Prostate gland (tissue), 2 donors: Measurements from ENCODE around the gene MCEE. TPM values are rescaled to one million over a fixed set of nuclear protein-coding genes. Genes with fewer than 3 reads are reported as not detected.

ENCODE experiments used
- DNase-seq: peaks from one replicate; pipeline ENCODE4 v3.0.0-alpha.2; 2019; ENCODE audit warnings: low spot score
- H3K27ac ChIP-seq, 2 donors: fragments of 200-600 bp; sonication (generic); 2 replicates each; pipeline ENCODE4 v1.5.1; 2017 to 2019
- H3K27me3 ChIP-seq: fragments of 200-600 bp; sonication (generic); replicated peaks from 2 replicates; pipeline ENCODE4 v1.5.1; 2019; ENCODE audit not compliant: insufficient read depth
- H3K36me3 ChIP-seq, 2 donors: fragments of 200-600 bp; sonication (generic); 1 replicate in 1 of 2; 2 replicates in 1 of 2; pipeline versions ENCODE4 v1.5.1 to v1.8.1; 2017 to 2019
- H3K4me1 ChIP-seq: fragments of 200-600 bp; sonication (generic); replicated peaks from 2 replicates; pipeline ENCODE4 v1.5.1; 2019
- H3K4me3 ChIP-seq, 2 donors: fragments of 200-600 bp; sonication (generic); 2 replicates each; pipeline ENCODE4 v1.5.1; 2017 to 2019
- H3K9me3 ChIP-seq: fragments of 200-600 bp; sonication (generic); 2 replicates; pipeline ENCODE4 v1.5.1; 2017
- POLR2A ChIP-seq: fragments of 450-650 bp; IDR thresholded peaks from one replicate; pipeline ENCODE4 v1.6.1; 2016; ENCODE audit warnings: antibody characterized with exemption, mild to moderate bottlenecking
- POLR2AphosphoS5 ChIP-seq: sonication (generic); formaldehyde crosslinking; IDR thresholded peaks from one replicate; pipeline ENCODE4 v1.6.1; 2017; ENCODE audit warnings: antibody characterized with exemption
- WGBS: methylation state at CpG from one replicate; pipeline ENCODE4 v1.1.5; 2018; 5-methylcytosine and 5-hydroxymethylcytosine counted together
- intact Hi-C: fragments of 100-400 bp; cut with DNase I; formaldehyde crosslinking; loops from one replicate; pipeline ENCODE4 v1.14.2; 2022
- total RNA-seq, 2 donors: library from RNA; depleted of rRNA; stranded (reverse); fragments of >200 nt; gene quantifications; one replicate each; pipeline ENCODE4 v1.1.0, GENCODE V29; 2016
- TF ChIP-seq, protein P1 (sequence below), 4 experiments: fragments of 200-600 bp in 2 of 4; fragments of 450-650 bp in 2 of 4; sonication (generic) in 2 of 4; IDR thresholded peaks; 1 replicate in 3 of 4; 2 replicates in 1 of 4; pipeline ENCODE4 v1.5.1; 2016 to 2019; ENCODE audit warnings: antibody characterized with exemption in 4 of 4, mild to moderate bottlenecking in 2 of 4, moderate library complexity in 2 of 4

Gene MCEE
- total RNA-seq, 2 donors from 2014 or later = 18.2 to 41.4 TPM

DNA sequence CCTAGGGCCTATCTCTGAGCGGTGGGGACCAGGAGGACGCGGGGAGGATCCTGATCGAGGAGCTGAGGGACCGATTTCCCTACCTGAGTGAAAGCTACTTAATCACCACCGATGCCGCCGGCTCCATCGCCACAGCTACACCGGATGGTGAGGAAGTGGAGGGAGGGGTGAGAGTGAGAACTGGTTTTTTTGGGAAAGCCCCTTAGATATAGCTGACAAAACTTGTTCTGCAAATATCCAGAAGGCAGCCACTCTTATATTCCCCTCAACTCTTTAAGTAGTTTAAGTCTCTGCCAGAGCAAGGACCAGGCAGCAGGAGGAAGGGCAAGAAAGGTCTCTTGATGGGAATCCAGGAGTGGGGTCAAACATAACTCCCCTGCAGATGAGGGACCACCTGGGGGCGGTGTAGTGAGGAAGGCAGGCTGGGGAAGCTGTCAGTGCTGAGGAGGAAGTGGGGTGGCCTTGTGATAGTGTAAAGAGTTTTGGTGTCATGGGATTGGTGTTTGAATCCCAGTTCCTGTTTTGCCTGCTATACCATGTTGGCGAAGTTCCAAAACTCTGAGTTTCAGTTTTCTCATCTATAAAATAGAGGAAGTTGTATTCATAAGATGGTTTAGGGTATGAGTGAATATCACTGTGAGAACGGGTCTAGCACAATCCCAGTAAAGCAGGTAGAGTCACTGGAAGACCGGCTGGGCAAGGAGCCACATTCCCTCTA lies 58.2 kb downstream of the MCEE start:
- no peak for DNase-seq
- intact Hi-C loops = no loop called here
- TF ChIP-seq, protein P1, sequence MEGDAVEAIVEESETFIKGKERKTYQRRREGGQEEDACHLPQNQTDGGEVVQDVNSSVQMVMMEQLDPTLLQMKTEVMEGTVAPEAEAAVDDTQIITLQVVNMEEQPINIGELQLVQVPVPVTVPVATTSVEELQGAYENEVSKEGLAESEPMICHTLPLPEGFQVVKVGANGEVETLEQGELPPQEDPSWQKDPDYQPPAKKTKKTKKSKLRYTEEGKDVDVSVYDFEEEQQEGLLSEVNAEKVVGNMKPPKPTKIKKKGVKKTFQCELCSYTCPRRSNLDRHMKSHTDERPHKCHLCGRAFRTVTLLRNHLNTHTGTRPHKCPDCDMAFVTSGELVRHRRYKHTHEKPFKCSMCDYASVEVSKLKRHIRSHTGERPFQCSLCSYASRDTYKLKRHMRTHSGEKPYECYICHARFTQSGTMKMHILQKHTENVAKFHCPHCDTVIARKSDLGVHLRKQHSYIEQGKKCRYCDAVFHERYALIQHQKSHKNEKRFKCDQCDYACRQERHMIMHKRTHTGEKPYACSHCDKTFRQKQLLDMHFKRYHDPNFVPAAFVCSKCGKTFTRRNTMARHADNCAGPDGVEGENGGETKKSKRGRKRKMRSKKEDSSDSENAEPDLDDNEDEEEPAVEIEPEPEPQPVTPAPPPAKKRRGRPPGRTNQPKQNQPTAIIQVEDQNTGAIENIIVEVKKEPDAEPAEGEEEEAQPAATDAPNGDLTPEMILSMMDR (IDR thresholded peaks at IDR 0.05) = peak in 1 of 4 experiments; percentile 8
- no peak for TF ChIP-seq POLR2A
- WGBS = 48% methylated on average over 14 of the region's 14 CpGs
- Histone ChIP-seq H3K4me1 (no peaks in the 10 kb centered on the region), H3K36me3 (no peaks in the 10 kb centered on the region), H3K27me3 (no peaks in the 10 kb centered on the region), H3K27ac (no peak overlapping the region), H3K4me3 (no peak overlapping the region), H3K9me3 (no peaks in the 10 kb centered on the region)

DNA sequence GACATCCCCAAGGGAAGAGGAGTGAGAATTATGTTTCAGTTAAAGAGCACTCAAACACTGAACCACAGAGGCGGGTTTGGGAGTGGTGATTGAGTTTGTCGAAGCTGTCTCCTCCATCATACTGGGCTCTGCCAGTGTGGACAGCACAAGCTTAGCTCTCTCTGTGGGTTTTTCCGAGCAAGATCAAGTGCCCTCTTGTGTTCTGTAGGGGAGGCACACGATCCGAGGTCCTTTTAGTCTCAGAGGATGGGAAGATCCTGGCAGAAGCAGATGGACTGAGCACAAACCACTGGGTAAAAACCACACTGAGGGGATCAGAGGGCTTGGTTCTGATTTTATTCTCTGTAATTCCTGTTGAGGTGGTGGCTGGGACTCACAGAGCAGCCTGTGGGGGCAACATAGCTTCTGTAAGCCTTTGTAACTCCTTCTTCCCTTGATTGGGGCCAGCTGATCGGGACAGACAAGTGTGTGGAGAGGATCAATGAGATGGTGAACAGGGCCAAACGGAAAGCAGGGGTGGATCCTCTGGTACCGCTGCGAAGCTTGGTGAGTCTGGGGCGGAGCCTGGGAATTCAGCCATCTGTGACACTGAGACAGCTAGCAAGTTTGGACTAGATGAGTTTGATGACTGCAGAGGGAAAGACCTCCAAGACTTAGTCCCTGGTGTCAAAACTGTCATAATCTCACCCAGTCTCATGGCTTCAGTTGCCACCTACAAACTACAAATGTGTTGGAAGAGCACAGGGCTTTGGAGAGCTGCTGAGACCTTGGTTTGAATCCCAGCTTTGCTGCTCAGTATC lies 59.5 kb downstream of the MCEE start:
- no peak overlapping the region for H3K4me3 ChIP-seq
- no peaks in the 10 kb centered on the region for H3K4me1 ChIP-seq
- TF ChIP-seq POLR2A = no peak
- TF ChIP-seq, protein P1 (IDR thresholded peaks at IDR 0.05) = peak in 1 of 4 experiments; percentile 46
- intact Hi-C loops = no loop called here
- H3K27me3 ChIP-seq = no peaks in the 10 kb centered on the region
- no peak for DNase-seq
- no peaks in the 10 kb centered on the region for H3K9me3 ChIP-seq
- H3K36me3 ChIP-seq = no peaks in the 10 kb centered on the region
- 33% methylated on average over 10 of the region's 10 CpGs for WGBS
- no peak overlapping the region for H3K27ac ChIP-seq

DNA sequence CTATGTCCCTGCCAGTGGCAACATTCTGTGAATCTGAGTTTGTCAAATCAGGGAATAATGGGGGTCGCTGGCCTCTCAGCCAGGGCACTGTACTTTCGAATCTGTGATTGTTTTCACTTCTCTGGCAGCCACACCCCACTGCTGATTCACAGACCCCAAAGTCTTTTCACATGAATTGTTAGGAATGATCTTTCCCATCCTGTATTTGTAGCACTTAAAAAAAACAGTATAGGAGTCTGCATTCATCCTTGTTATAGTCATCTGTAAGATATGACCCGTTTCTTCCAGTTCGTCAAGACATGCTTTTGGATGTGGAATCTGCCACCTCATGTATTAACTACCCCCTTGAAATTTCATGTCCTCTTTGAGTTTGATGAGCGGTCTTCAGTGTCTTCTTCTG lies 60.7 kb downstream of the MCEE start:
- peak overlapping the region in 1 of 2 donors; percentile 89 for H3K27ac ChIP-seq
- intact Hi-C loops = loop anchor here (5.0 kb wide), 1 partner anchor 63 kb away; the partner anchor contains the start of genes MCEE and MPHOSPH10
- peak overlapping the region; percentile 75 to 77 for H3K4me3 ChIP-seq
- no peaks in the 10 kb centered on the region for H3K4me1 ChIP-seq
- TF ChIP-seq POLR2AphosphoS5 = no peak
- TF ChIP-seq, protein P1 (IDR thresholded peaks at IDR 0.05) = no peak
- TF ChIP-seq POLR2A = no peak
- DNase-seq = no peak
- H3K9me3 ChIP-seq = no peaks in the 10 kb centered on the region
- no peaks in the 10 kb centered on the region for H3K27me3 ChIP-seq
- H3K36me3 ChIP-seq = no peaks in the 10 kb centered on the region
- WGBS = 42% methylated on average over 5 of the region's 5 CpGs

DNA sequence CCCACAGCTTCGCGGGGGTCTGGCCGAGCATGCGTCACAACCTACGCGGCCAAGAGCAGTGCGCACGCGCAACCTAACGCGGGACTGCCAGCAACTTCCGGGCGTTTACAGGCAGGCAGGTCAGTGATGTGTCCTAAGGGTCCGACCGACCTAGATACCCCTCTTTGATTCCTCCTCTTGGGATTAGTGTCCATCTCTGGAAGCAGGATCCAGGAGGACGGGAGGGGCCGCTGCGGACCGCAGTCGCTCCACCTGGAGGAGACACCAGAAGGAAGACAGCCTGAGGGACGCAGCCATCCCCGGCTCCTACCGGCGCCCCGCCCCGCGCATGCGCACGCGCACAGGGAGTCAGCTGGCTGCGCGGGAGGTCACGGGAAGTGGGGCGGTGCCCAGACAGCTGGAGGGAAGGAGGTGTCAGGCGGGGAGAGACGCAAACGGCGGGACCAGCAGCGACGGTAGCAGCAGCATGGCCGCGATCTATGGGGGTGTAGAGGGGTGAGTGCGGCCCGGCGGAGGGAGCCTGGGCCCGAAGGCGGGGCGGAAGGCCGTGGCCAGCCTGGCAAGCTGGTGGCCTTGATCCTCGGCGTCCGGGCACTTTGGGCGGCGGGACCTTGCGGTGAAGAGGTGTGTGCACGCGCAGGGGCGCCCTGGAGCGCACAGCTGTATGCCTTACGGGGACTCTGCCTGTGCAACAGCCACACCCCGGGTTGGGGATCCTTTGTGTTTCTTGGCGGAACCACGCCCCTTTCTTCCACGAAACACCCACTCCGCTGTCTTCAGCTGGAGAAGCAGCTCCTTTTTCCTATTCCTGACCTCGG lies 61.6 kb downstream of the MCEE start, which contains the start of gene NAGK:
Gene NAGK (plus strand): TSS at position 431 of the 818 bp plus-strand sequence. CDS start 36 bp downstream, at position 467.
- Histone ChIP-seq H3K4me3 (peak within 1 kb of the TSS; percentile 75 to 77), H3K9me3 (no peaks in the 10 kb centered on the region), H3K4me1 (no peaks in the 10 kb centered on the region), H3K36me3 (no peaks in the 10 kb centered on the region), H3K27me3 (no peaks in the 10 kb centered on the region), H3K27ac (peak within 1 kb of the TSS; percentile 89 to 97)
- intact Hi-C loops = loop anchor here (5.0 kb wide), 1 partner anchor 64 kb away; the partner anchor contains the start of genes MCEE and MPHOSPH10
- peak; percentile 93 for DNase-seq
- WGBS = under 1% methylated on average over 66 of the region's 66 CpGs
- TF ChIP-seq, protein P1 (IDR thresholded peaks at IDR 0.05) = peak in 2 of 4 experiments; percentile 20 to 22
- peak; percentile 100 for TF ChIP-seq POLR2AphosphoS5
- TF ChIP-seq POLR2A = peak; percentile 99
